GM15510 (cell line): Measurements from ENCODE around the gene VKORC1.

ENCODE experiments used
- POLR2A ChIP-seq: IDR thresholded peaks from 3 replicates; pipeline ENCODE4 v1.6.1; 2011; ENCODE audit warnings: borderline replicate concordance; ENCODE audit not compliant: insufficient read length; ENCODE audit errors: extremely low read depth

Gene VKORC1

DNA sequence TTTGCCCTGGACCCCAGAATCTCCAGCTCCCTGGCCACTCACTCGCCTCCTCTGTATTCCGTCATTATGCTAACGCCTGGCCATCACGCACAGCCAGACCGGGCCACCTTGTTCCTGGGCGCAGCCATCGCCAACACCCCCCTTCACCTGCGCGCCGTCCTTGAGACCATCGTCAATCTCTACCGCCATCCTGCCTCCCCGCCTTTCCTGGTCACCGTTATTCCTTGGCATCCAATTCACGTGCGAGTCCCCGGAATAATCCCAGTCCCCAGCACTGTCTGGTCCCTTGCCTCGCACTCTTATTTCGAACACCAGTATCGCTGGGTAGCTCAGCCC is 541 bp downstream of the VKORC1 start:
- no peak for TF ChIP-seq POLR2A

DNA sequence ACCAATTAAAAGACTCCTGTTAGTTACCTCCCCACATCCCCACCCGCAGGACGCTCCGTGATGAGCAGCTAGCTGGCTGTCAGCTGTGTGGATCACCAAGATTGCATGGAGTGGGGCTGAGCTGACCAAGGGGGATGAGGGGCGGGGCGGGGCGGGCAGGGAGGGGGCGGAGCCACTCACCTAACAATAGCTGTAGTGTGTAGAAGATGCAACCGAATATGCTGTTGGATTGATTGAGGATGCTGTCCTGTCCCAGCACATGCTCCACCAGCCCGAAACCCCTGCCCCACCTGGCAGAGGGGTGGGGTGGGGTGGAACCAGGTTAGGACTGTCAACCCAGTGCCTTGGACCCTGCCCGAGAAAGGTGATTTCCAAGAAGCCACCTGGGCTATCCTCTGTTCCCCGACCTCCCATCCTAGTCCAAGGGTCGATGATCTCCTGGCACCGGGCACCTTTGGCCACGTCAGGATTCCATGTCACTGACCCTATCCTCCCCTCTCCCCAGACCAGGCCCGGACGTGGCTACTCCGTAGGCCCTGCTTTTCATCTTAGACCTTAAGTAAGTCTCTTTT is 1.4 kb downstream of the VKORC1 start:
- no peak for TF ChIP-seq POLR2A

DNA sequence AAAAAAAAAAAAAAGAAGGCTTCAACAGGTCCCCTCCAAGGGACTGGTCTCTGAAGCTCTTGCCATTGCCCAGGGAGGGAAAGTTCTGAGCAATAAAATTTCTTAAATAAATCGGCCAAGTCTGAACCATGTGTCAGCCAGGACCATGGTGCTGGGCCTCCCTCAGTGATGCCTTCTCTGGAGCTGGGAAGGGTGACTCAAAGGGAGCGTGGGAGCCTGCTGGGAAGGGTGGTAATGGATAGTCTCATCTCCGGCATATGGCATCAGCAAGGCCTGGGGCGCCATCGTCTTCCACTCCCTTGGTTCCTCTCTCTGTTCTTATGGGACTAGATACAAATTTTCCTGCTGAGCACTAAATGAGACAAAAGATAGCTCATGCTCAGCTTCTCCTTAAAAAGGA is 2.3 kb downstream of the VKORC1 start:
- TF ChIP-seq POLR2A: no peak

DNA sequence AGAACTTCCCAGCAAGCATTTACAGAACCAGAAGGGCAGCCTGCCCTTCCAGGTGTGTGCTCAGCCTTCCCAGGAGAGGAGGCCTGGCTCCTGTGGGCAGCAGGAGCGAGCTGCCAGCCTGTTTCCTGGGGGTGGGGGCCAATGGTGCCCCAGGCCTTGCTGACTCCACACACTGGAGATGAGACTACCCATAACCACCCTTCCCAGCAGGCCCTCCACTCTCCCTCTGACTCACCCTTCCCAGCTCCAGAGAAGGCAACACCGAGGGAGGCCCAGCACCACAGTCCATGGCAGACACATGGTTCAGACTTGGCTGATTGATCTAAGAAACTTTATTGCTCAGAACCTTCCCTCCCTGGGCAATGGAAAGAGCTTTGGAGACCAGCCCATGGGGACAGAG is 4.1 kb downstream of the VKORC1 start:
- no peak for TF ChIP-seq POLR2A

DNA sequence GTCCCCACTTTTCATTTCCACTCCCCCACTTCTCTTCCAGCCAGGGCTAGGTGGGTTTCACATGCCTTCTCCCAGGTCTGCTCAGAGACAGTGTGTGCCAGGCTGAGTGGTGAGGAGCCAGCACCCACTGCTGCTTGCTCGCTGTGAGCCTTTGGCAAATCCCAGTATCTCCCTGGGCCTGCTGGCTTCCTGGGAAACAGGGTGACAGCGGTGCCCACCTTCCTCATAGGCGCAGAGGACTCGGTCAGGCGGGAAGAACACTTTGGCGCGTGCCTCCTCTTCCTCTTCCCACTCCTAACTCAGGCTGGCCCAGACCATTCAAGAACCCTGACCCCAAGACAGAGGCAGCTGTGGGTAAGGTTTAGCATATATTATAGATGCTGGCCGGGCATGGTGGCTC is 5.4 kb downstream of the VKORC1 start:
- TF ChIP-seq POLR2A: no peak

DNA sequence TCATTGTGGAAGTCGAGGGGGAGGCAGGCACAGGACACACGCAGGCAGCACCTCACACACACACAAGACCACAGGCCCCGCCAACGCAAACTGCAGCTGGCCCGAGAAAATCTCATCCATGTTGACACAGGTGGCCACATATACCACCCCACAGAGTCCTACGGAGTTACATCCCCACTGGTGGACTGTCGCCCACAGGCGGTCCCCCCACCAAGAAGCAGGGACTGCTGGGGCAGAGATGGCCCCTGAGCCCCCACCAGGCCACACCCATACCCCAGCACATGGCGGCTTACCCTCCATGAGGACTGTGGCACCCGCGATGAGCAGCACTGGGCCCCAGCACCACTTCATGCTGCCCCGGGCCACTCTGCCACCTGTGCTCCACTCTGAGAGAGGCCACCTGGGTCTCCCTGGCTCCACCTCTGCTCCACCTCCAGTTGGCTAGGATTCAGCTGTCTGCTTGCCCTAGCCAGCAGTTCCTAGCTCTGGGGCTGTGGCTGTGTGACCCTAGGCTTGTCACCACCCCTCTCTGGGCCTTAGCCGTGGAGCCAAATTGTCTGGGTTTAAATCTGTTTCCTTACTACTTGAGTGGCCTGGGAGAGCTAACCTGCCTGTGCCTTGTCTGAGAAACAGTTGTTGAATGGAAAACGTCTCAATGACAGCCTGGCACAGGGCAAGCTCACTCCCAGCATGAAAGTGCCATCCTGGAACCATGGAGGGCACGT is 6.0 kb downstream of the VKORC1 start, which contains the start of gene PRSS53:
PRSS53 (minus strand) TSS at position 485 of the 725 bp plus-strand sequence; CDS start at position 351, 134 bp downstream.
- no peak for TF ChIP-seq POLR2A

DNA sequence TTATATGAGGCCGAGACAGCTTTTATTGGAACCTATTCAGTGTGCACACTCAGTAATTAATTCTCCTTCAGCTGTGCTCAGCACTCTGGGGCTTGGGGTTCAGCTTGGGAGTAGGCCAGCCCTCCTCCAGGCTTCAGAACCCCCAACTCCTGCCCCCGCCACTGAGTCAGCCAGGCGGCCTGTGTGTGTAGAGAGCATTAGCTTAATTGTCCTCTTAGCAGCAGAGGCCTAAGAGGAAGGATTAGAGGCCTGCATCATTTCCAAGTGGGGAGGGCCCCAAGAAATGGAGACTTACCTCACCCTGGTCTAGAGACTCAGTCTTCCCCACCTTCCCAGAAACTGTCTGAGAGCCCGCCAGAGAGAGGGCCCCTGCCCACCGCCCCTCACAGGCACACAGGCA is 6.6 kb downstream of the VKORC1 start:
- no peak for TF ChIP-seq POLR2A

DNA sequence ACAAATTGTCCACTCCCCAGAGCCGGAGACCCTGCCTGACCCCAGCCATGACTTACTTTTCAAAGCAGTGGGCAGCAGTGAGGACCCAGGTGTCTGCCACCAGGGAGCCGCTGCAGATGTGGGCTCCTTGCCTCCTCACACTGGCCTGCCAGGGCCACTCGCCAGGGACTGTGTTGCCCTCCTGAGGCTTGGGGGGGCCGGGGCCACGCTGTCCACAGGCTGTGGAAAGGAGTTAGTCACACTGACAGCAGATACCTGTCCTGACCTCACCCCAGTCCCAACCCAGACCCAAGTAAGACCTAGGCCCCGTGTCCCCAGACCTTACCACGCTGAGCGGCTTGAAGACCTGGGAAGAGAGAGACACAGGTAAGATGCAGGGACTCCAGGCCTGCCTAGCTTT is 7.1 kb downstream of the VKORC1 start:
- no peak for TF ChIP-seq POLR2A

DNA sequence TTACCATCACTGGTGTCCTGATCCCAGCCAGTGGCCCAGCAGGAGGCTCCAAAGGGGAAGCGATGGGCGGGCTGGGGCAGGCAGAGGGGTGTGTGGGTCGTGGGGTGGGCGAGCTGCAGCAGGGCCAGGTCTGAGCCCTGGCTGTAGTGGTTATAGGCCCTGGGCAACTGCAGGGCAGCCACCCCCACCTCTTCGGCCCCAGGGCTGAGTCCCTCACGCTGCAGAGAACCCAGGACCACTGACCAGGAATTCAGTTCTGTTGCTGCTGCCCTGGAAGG is 8.0 kb downstream of the VKORC1 start:
- no peak for TF ChIP-seq POLR2A

DNA sequence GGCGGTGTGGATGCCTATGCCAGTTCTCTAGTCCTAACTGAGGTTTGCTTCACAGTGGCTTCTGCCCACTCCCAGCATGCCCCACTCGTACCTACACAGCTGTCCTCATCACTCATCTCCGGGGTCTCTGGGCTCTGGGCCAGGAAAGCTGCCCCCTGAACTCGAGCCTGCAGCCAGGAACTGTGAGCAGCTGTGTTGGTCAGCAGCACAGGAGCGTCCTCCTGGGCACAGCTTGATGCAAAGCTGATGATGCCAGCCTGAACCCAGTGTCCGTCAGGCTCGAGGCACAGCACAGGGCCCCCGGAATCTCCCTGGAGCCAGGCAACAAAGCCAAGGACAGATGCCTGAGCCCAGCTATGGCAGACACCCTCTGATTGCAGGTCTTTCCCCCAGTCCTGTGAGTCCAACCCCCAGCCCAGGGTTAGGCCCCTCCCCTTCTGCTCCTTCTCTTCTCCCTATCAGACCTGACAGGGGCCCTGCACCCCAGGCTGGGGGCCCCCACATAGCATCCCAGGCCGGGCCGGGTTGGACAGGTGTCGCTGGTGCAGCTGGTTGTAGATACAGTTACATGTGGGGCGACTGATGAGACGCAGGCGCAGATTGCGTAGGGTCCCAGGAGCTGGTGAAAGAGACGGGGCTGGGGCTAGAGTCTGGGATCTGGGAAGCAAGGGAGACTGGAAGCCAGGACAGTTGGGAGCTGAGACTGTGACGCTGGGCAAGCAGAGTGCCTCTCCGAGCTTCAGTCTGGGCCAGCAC is 8.5 kb downstream of the VKORC1 start:
- no peak for TF ChIP-seq POLR2A

DNA sequence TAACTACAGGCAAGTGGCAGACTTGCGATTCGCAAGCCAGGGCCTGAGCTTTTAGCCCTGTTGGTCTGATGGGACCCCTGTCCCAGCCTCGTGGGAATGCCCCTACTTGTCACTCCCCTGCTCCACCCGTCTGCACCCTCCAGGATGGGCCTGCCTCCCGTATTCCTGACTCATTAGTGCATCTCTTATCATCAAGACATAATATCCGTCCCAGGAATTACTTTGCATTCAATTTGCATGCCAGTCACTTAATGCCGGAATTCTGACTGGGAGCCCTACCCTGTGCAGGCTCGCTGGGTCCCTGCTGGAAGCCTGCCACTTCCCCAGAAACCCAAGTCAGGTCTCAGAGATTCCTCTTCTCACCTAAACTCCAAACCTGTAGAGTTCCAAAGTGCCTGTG is 9.2 kb downstream of the VKORC1 start:
- no peak for TF ChIP-seq POLR2A

DNA sequence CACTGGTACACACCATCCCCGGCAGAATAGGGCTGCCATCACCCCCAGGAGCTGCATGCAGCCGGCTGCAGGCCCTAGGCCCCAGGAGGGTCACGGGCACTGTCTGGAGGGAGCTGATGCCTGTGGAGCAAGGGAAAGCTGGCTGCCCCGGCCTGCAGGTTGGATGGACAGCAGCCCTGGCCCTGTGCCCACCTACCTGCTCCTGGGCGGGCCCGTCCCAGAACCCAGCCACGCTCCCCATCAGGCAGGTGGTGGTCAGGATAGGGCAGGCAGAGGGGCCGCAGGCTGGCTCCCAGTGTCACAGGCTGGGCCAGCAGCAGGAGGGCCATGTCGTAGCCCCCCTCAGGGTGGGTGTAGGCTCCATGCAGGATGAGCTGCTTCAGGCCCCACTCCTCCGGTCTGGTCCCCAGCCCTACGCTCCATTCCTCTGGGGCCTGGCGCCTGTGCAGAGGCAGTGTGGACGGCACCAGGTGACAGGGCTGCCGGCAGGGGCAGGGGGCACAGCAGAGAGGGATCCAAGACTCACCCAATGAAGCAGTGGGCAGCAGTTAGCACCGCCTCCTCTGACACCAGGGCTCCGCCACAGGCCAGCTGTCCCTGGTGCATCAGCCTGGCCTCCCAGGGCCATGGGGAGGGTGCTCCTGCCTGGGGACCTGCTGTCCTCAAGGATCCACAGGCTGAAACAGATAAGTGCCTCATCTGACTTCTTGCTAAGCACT is 9.9 kb downstream of the VKORC1 start:
- no peak for TF ChIP-seq POLR2A

DNA sequence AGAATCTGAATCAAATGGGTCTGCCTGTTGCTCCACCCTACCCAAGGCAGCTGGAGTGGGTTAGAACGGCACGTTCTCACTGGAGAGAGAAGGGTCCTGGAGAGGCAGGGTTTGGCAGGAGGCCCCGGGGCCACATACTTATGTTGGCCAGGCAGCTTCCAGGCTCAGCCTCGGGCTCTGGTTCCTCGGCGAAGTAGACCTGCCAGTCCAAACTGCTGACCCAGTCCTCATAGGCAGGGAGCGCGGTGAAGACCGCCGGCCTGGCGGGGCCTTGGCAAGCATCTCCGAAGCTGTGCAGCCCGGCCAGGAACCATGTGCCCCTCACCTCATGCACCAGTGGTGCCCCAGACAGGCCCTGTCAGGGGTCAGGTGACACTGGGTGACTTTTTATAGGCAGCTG is 10.6 kb downstream of the VKORC1 start:
- no peak for TF ChIP-seq POLR2A

DNA sequence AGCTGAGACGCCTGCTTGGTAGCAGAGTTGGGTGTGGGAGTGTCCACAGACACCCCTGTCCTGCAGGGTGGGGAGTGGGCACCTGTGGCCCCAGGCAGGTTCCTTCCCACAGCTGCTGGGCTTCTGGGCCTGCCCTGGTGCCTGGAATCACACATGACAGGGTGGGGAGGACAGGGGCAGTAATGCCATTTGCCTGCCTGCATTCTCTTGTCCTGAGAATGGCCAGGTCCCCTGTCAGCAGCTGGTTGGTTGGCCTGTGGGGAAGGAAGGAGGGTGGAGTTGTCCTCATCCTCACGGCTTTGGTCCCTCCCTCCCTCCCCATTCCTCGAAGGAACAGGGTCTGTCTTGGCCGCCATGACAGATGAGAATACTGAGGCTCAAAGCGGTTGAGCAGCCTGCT is 11.0 kb downstream of the VKORC1 start:
- TF ChIP-seq POLR2A: no peak

DNA sequence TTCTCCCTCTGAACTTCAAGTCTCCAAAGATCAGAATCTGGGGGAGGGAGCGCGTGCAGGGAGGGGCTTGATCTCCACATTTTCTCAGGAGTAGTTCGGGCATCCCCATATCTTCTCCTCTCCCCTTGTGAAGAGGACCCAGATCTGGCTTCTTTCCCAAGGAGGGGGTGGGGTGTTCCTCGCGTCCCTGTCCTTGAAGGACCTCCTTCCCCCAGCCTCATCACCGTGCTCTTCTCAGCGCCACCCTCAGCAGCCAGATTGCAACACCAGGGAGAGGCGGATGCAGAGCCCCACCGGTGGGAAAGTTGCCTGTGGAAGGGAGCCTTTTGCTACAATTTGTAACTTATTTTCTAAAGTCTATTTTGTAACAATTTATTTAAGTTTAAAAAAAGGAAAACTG is 11.5 kb downstream of the VKORC1 start:
- TF ChIP-seq POLR2A: no peak
